Measurements from ENCODE around the gene RHD.
A peak's percentile ranks its signal among the peaks of the same experiment; 100 is the strongest.
"Not testable (repeated sequence)": the region's sequence is repeated elsewhere in the genome, so short reads cannot be mapped to it uniquely, and the experiment has no call there.

Gene RHD

GRCh38 chr1:25272238-25272637 is at the start of gene RHD:
Gene RHD, plus strand, starts transcription at chr1:25272509. Its CDS starts 39 bp downstream, at chr1:25272548.
- not testable (repeated sequence) for DNase-seq (ENCODE audit: low read depth)

- DNase-seq (ENCODE audit: low read depth) = no peak
Observed at GRCh38 chr1:25222606-25223005, 49.7 kb upstream of the RHD start.

GRCh38 chr1:25223471-25223870 is 48.8 kb upstream of the RHD start:
- no peak for DNase-seq (ENCODE audit: low read depth)

- peak; percentile 82 for DNase-seq (ENCODE audit: low read depth)
Observed at GRCh38 chr1:25232027-25232865, 40.1 kb upstream of the RHD start, which contains the start of gene SYF2. Gene SYF2, minus strand, starts transcription at chr1:25232502. Its CDS starts 35 bp downstream, at chr1:25232467.

GRCh38 chr1:25232866-25233784 is 39.2 kb upstream of the RHD start:
- DNase-seq (ENCODE audit: low read depth) = no peak

GRCh38 chr1:25235411-25235810 is 36.9 kb upstream of the RHD start:
- DNase-seq (ENCODE audit: low read depth) = not testable (repeated sequence)

- not testable (repeated sequence) for DNase-seq (ENCODE audit: low read depth)
Observed at GRCh38 chr1:25236261-25236660, 36.0 kb upstream of the RHD start.

GRCh38 chr1:25238046-25238445 is 34.3 kb upstream of the RHD start:
- no peak for DNase-seq (ENCODE audit: low read depth)

- peak; percentile 71 for DNase-seq (ENCODE audit: low read depth)
Observed at GRCh38 chr1:25239681-25240541, 32.4 kb upstream of the RHD start.

GRCh38 chr1:25243907-25244306 is 28.4 kb upstream of the RHD start:
- no peak for DNase-seq (ENCODE audit: low read depth)

GRCh38 chr1:25245393-25245792 is 26.9 kb upstream of the RHD start:
- DNase-seq (ENCODE audit: low read depth) = no peak

GRCh38 chr1:25245809-25246599 is 26.3 kb upstream of the RHD start:
- DNase-seq (ENCODE audit: low read depth) = no peak

GRCh38 chr1:25246600-25247023 is 25.7 kb upstream of the RHD start:
- no peak for DNase-seq (ENCODE audit: low read depth)

GRCh38 chr1:25247024-25247828 is 25.1 kb upstream of the RHD start, which contains the start of gene RSRP1:
Gene RSRP1, minus strand, starts transcription at chr1:25247454. Its CDS starts 491 bp downstream, at chr1:25246963.
- DNase-seq (ENCODE audit: low read depth) = peak; percentile 100

- DNase-seq (ENCODE audit: low read depth) = no peak
Observed at GRCh38 chr1:25247829-25248754, 24.2 kb upstream of the RHD start.

- no peak for DNase-seq (ENCODE audit: low read depth)
Observed at GRCh38 chr1:25253911-25254310, 18.4 kb upstream of the RHD start.

- no peak for DNase-seq (ENCODE audit: low read depth)
Observed at GRCh38 chr1:25255706-25256577, 16.4 kb upstream of the RHD start.

- no peak for DNase-seq (ENCODE audit: low read depth)
Observed at GRCh38 chr1:25256578-25256965, 15.7 kb upstream of the RHD start.
